ENCODE data around the gene PTPRE.

The PTPRE gene

DNA sequence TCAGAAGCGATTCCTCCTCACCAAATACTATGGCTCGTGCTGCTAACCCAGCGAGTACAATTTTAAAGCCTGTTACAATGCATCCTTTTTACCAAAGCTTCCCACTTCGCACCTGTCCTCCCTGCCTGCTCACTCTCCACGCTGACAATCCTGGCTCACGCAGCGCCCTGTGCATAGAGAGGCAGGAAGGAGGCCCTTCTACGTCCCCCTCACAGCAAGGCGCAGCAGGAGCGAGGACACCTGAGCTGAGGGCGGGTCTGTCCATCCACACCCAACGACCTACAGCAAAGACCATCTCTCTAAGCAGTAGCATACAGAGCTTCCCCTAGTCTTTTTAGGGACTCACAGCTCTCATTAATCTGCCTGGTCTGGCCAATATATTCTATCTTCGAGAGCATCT, 173.3 kb downstream of the PTPRE start:
- Histone ChIP-seq H3K9ac (ENCODE audit: low read length) (no peak overlapping the region), H3K27me3 (replicated peaks; ENCODE audit: control insufficient read depth, insufficient read depth, low read length) (no peaks in the 10 kb centered on the region), H3K36me3 (ENCODE audit: control insufficient read depth, insufficient read depth, low read length, severe bottlenecking) (no peaks in the 10 kb centered on the region), H3K9me3 (ENCODE audit: control insufficient read depth, low read length) (no peaks in the 10 kb centered on the region), H3K4me3 (ENCODE audit: low read length) (no peak overlapping the region), H3K4me1 (ENCODE audit: control insufficient read depth, insufficient read depth, low read length) (no peaks in the 10 kb centered on the region)
- no peak for DNase-seq (ENCODE audit: low read depth)

DNA sequence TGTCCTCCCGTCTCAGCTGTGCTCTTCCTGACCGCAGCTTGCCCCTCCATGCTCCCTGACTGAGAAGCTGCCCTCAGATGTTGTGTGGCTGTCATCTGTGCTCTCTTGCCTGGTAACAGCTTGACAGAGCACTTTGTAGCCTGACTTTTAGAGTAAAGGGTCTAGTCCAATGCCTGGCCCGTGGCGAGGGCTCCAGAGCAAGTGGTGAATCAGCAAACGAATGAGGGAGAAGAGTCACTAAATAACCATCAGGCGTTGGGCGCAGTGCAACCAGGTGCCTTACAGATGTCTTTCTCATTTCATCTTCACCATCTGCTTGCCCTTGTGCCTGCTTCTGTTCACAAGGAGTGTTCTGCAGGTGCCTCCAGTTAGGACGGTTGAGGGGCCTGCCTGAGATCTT, 173.7 kb downstream of the PTPRE start:
- H3K4me3 ChIP-seq (ENCODE audit: low read length) = no peak overlapping the region
- no peaks in the 10 kb centered on the region for H3K4me1 ChIP-seq (ENCODE audit: control insufficient read depth, insufficient read depth, low read length)
- H3K27me3 ChIP-seq (replicated peaks; ENCODE audit: control insufficient read depth, insufficient read depth, low read length) = no peaks in the 10 kb centered on the region
- H3K9me3 ChIP-seq (ENCODE audit: control insufficient read depth, low read length) = no peaks in the 10 kb centered on the region
- no peak for DNase-seq (ENCODE audit: low read depth)
- H3K9ac ChIP-seq (ENCODE audit: low read length) = no peak overlapping the region
- H3K36me3 ChIP-seq (ENCODE audit: control insufficient read depth, insufficient read depth, low read length, severe bottlenecking) = no peaks in the 10 kb centered on the region

DNA sequence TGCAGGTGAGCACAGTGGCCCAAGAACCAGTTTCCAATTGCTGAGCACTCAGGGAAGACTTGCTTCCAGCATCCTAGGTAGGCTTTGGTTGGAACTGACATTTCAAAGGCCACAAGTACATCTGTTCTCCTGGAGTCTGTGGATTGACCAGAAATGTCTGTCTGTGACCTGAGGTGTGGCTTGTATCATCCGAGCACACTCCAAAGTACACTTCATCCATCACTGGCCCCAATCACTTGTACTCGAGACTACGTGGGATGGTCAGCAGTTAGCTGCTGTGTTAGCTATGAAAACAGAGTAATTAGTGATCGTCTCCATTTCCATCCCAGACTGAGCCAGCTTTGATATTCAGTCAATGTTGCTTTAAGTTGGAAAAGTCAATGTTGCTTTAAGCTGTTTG, 174.3 kb downstream of the PTPRE start:
- H3K9me3 ChIP-seq (ENCODE audit: control insufficient read depth, low read length) = no peaks in the 10 kb centered on the region
- no peaks in the 10 kb centered on the region for H3K36me3 ChIP-seq (ENCODE audit: control insufficient read depth, insufficient read depth, low read length, severe bottlenecking)
- no peak for DNase-seq (ENCODE audit: low read depth)
- no peak overlapping the region for H3K4me3 ChIP-seq (ENCODE audit: low read length)
- no peaks in the 10 kb centered on the region for H3K27me3 ChIP-seq (replicated peaks; ENCODE audit: control insufficient read depth, insufficient read depth, low read length)
- no peaks in the 10 kb centered on the region for H3K4me1 ChIP-seq (ENCODE audit: control insufficient read depth, insufficient read depth, low read length)
- no peak overlapping the region for H3K9ac ChIP-seq (ENCODE audit: low read length)

DNA sequence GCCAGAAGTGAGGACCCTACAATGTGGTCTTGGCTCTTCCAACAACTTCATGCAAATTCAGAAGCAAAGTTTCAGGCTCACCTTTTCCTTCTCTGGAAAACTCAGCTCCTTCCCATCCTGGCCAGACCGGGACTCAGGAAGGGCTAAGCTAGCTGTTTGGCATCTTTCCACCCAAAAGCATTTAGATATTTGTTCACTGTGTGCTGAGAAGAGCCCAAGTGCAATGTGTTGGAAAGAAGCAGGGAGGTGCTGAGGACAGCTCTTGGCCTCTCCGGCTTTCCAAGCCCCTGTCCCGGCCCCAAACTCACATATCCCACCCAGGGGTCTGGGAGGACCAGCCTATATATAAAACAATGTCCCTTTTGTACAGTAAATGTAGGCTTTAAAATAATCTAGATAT, 174.8 kb downstream of the PTPRE start:
- Histone ChIP-seq H3K4me3 (ENCODE audit: low read length) (no peak overlapping the region), H3K27me3 (replicated peaks; ENCODE audit: control insufficient read depth, insufficient read depth, low read length) (no peaks in the 10 kb centered on the region), H3K4me1 (ENCODE audit: control insufficient read depth, insufficient read depth, low read length) (no peaks in the 10 kb centered on the region), H3K36me3 (ENCODE audit: control insufficient read depth, insufficient read depth, low read length, severe bottlenecking) (no peaks in the 10 kb centered on the region), H3K9me3 (ENCODE audit: control insufficient read depth, low read length) (no peaks in the 10 kb centered on the region), H3K9ac (ENCODE audit: low read length) (no peak overlapping the region)
- DNase-seq (ENCODE audit: low read depth) = no peak

DNA sequence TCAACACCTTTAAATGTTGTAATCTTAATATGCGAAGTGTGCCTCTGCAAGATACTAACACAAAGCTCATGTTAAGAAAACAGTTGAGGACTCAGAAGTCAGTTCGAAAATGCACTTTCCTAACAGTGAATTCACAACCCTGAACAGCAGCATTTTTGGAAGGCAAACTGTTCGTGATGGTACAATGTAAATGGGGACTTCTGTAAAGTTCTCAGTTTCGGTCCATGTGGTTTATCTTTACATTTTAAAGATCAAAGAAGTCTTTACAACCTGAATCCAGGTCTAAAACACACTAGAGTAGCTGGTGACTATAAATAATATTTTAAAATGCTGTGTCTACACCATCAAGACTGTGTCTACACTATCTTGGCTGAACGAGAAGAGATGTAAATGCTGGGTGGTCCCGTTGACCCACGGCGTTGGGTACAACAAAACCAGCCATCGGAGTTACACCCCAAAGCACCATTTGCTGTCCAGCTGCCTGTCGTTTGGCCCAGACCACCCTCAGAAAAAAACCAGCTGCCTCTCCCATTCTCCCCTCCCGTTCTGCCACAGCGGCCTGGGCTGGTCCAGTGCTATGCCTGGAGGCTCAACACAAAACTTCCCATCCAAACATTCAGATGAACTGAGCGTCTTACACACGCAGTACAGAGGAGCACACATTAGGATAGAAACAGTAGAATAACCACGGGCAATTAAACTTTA, 176.4 kb downstream of the PTPRE start:
- no peak overlapping the region for H3K9ac ChIP-seq (ENCODE audit: low read length)
- H3K27me3 ChIP-seq (replicated peaks; ENCODE audit: control insufficient read depth, insufficient read depth, low read length) = no peaks in the 10 kb centered on the region
- no peaks in the 10 kb centered on the region for H3K4me1 ChIP-seq (ENCODE audit: control insufficient read depth, insufficient read depth, low read length)
- H3K4me3 ChIP-seq (ENCODE audit: low read length) = no peak overlapping the region
- no peaks in the 10 kb centered on the region for H3K36me3 ChIP-seq (ENCODE audit: control insufficient read depth, insufficient read depth, low read length, severe bottlenecking)
- DNase-seq (ENCODE audit: low read depth) = no peak
- H3K9me3 ChIP-seq (ENCODE audit: control insufficient read depth, low read length) = no peaks in the 10 kb centered on the region

DNA sequence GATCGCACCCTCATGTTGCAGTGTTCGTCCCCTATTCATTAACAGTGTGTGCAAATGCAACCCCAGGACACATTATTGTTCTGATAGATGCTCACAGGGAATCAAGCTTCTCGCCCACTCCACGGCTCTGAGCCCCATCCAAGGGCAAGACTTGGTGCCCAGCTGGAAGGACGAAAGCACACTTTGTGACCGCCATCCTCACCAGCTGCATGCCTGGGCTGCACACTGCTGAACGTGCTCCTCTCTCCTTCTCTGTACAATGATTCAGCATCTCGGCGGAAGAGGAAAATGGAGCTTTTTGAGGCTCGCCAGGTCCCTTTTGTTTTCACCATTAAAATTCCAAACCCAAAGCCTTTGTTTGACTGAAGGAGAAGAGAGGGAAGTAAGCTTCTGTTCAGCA, 177.5 kb downstream of the PTPRE start:
- Histone ChIP-seq H3K9ac (ENCODE audit: low read length) (no peak overlapping the region), H3K4me3 (ENCODE audit: low read length) (no peak overlapping the region), H3K36me3 (ENCODE audit: control insufficient read depth, insufficient read depth, low read length, severe bottlenecking) (no peaks in the 10 kb centered on the region), H3K4me1 (ENCODE audit: control insufficient read depth, insufficient read depth, low read length) (no peaks in the 10 kb centered on the region), H3K27me3 (replicated peaks; ENCODE audit: control insufficient read depth, insufficient read depth, low read length) (peaks cover under 1% of the 10 kb centered on the region), H3K9me3 (ENCODE audit: control insufficient read depth, low read length) (no peaks in the 10 kb centered on the region)
- DNase-seq (ENCODE audit: low read depth) = no peak

DNA sequence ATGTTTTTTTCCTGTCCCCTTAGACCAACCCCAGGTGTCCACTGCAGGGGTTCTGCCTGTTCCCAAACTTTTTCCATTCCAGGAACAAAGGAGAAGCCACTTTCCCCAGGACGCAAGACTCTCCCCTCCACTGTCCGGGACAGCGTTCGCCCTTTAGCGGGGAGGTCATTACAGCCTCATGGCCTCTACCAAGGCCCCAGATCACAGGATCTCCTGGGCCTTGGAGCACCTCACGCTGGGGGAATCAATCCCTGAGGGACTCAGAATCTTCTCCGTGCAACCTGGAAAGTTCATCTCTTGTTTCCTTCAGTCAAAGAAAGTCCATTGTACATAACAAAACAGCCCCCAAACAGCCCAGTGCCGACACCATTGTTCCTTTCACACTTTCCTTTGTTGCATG, 178.1 kb downstream of the PTPRE start:
- no peaks in the 10 kb centered on the region for H3K9me3 ChIP-seq (ENCODE audit: control insufficient read depth, low read length)
- H3K9ac ChIP-seq (ENCODE audit: low read length) = no peak overlapping the region
- peaks cover 7% of the 10 kb centered on the region for H3K27me3 ChIP-seq (replicated peaks; ENCODE audit: control insufficient read depth, insufficient read depth, low read length)
- DNase-seq (ENCODE audit: low read depth) = no peak
- H3K4me1 ChIP-seq (ENCODE audit: control insufficient read depth, insufficient read depth, low read length) = no peaks in the 10 kb centered on the region
- H3K4me3 ChIP-seq (ENCODE audit: low read length) = no peak overlapping the region
- no peaks in the 10 kb centered on the region for H3K36me3 ChIP-seq (ENCODE audit: control insufficient read depth, insufficient read depth, low read length, severe bottlenecking)

DNA sequence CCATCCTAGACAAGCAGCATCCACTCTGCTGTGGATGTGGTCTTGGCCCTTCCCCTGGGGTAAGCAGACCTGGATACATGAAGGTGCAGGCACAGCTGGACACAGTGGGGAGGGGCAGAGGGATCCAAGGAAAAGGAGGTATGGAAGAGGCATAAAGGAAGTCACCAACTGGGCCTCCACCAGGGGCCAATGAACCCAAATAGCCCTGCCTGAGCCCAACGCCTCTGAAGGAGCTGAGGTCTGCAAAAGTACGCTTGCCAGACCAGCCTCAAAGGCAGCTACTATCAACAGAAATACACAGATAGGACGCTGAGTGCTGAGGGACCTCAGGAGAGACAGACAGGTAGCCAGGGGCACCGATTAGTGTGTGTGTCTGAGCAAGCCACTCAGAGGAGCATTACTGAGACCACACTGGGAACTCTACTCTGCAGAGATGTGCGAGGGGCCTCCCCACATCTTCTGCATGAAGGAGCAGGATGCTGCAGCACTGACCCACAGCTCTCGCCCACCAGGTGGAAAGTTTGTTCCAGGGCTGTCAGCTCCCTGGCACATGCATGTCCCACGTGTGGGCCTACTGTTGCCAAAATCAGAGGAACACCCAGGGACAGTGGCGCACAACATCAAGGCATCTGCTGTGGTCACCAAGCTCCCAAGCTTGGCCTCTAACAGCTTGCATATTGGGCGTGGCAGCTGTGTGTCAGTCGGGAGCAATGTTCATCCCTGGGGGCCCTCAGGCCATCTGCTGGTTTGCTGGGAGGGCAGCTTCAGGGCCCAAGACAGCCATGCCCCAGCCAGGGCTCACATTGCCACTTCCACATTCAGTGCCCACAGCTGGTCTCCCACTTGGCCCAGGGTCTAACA, 179.3 kb downstream of the PTPRE start:
- DNase-seq (ENCODE audit: low read depth) = no peak

DNA sequence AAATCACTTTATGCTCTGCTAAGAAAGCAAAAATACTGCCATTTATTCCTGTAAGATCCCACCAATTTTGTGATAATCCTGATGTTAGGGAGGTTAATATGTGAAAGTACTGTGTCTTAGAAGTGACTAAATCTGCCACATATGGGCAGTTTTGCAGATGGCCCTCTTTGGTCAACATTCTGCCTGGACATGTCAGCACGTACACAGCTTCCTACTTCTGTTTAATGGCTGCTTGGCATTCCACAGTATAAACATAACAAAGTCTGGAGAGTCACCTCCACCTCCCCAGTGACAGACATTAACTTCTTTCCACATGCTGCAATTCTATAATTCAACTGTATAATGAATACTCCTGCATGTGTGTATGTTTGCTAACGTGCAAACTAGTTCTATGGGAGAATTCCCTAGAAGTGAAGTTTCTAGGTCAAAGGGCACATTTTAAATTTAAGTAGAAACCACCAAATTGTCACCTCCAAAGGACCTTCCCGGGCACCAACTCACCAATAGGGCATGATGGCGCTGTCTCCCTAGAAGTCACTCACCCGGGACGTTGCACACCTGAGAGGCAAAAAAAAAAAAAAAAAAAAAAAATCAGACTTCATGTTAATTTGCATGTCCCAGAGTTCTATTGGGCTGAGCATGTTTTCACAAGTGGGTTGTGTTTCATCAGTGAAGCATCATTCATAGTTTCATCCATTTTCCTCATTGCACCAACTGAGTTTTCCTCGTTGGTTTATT, 180.4 kb downstream of the PTPRE start:
- H3K4me1 ChIP-seq (ENCODE audit: control insufficient read depth, insufficient read depth, low read length) = no peaks in the 10 kb centered on the region
- no peaks in the 10 kb centered on the region for H3K9me3 ChIP-seq (ENCODE audit: control insufficient read depth, low read length)
- DNase-seq (ENCODE audit: low read depth) = no peak
- H3K9ac ChIP-seq (ENCODE audit: low read length) = no peak overlapping the region
- no peak overlapping the region for H3K4me3 ChIP-seq (ENCODE audit: low read length)
- peaks cover 14% of the 10 kb centered on the region for H3K27me3 ChIP-seq (replicated peaks; ENCODE audit: control insufficient read depth, insufficient read depth, low read length)
- no peaks in the 10 kb centered on the region for H3K36me3 ChIP-seq (ENCODE audit: control insufficient read depth, insufficient read depth, low read length, severe bottlenecking)

More for the DNA sequence above, 179.3 kb downstream of the PTPRE start:
- Histone ChIP-seq H3K9me3 (ENCODE audit: control insufficient read depth, low read length) (no peaks in the 10 kb centered on the region), H3K9ac (ENCODE audit: low read length) (no peak overlapping the region), H3K36me3 (ENCODE audit: control insufficient read depth, insufficient read depth, low read length, severe bottlenecking) (no peaks in the 10 kb centered on the region), H3K27me3 (replicated peaks; ENCODE audit: control insufficient read depth, insufficient read depth, low read length) (peaks cover 14% of the 10 kb centered on the region), H3K4me3 (ENCODE audit: low read length) (no peak overlapping the region), H3K4me1 (ENCODE audit: control insufficient read depth, insufficient read depth, low read length) (no peaks in the 10 kb centered on the region)

DNA sequence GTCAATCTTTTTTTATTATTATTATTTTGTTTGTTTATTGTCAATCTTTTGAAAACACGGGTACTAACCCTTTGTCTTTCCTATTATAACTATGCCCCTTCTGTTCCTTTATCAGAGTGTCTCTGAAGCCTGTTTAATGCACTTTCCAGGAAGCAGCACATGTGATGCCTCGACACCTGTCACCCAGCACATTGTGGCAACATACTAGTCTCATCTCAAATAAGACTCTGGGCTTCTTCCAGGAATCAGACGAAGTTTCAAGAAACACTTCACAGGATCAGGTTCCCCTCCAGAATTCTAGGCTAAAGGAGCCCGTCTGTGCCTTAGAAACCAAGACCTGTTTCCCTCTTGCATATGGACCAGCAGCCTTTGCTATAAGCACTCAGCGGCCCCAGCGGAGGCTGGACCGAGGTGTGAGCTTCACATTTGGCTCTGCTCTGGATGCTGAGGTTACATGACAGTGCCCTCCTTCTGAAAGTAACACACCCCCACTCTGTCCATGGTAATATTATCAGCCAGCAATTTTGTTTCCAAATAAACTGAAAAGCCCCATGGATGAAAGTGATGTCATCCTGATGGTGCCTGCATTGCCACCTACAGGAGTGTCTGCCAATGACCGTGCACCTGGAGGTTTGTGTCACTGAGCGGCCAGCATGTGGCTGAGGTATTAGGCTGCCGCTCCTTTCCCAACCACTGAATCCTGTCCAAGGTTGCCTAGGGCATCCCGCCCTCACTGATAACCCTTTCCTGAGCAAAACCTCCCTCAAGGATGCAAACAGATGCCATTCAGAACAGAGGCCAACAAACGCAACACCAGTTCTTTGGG, 181.2 kb downstream of the PTPRE start:
- no peak overlapping the region for H3K9ac ChIP-seq (ENCODE audit: low read length)
- H3K27me3 ChIP-seq (replicated peaks; ENCODE audit: control insufficient read depth, insufficient read depth, low read length) = peaks cover 14% of the 10 kb centered on the region
- H3K4me1 ChIP-seq (ENCODE audit: control insufficient read depth, insufficient read depth, low read length) = no peaks in the 10 kb centered on the region
- no peaks in the 10 kb centered on the region for H3K9me3 ChIP-seq (ENCODE audit: control insufficient read depth, low read length)
- no peak overlapping the region for H3K4me3 ChIP-seq (ENCODE audit: low read length)
- no peaks in the 10 kb centered on the region for H3K36me3 ChIP-seq (ENCODE audit: control insufficient read depth, insufficient read depth, low read length, severe bottlenecking)
- no peak for DNase-seq (ENCODE audit: low read depth)
